H1 (cell line): ENCODE measurements around the gene EEPD1. TPM values are rescaled to one million over a fixed set of nuclear protein-coding genes. Genes with fewer than 3 reads are reported as not detected.

Source experiments
- CTCF ChIA-PET: fragments of 300-600 bp; sonication (Branson Sonifier 250); formaldehyde crosslinking; loops from one replicate; lab custom pipeline; 2021; ENCODE audit not compliant: partially characterized antibody; lab: Charles Lee
- POLR2A ChIA-PET: fragments of 300-600 bp; sonication (Branson Sonifier 250); formaldehyde crosslinking; loops from one replicate; lab custom pipeline; 2021; ENCODE audit warnings: inconsistent platforms; ENCODE audit not compliant: partially characterized antibody; lab: Charles Lee
- DNase-seq, 2 experiments: peaks; one replicate each; pipeline versions ENCODE4 v3.0.0 to v3.0.0-alpha.2; 2010 to 2022; ENCODE audit warnings: low spot score in 2 of 2, low read depth in 1 of 2, mixed read lengths in 1 of 2
- FAIRE-seq: peaks from 2 replicates; lab custom pipeline; 2011; peaks lifted over from hg19 to GRCh38; lab: Jason Lieb, UNC
- H2AFZ ChIP-seq: 2 replicates; pipeline ENCODE4 v1.8.1; 2012; ENCODE audit warnings: low read length, inconsistent platforms
- H2AK5ac ChIP-seq: 2 replicates; pipeline ENCODE4 v1.6.1; 2013; ENCODE audit warnings: low read depth, low read length
- H2BK120ac ChIP-seq: replicated peaks from 2 replicates; pipeline ENCODE3; 2013; ENCODE audit warnings: low read depth, low read length, inconsistent platforms
- H2BK12ac ChIP-seq: 2 replicates; pipeline ENCODE4 v1.6.1; 2013; ENCODE audit warnings: low read depth, low read length
- H2BK15ac ChIP-seq: 2 replicates; pipeline ENCODE4 v1.6.1; 2013; ENCODE audit warnings: low read length
- H2BK20ac ChIP-seq: 2 replicates; pipeline ENCODE4 v1.6.1; 2013; ENCODE audit warnings: low read length
- H2BK5ac ChIP-seq: 2 replicates; pipeline ENCODE4 v1.6.1; 2013; ENCODE audit warnings: low read depth, low read length
- H3K14ac ChIP-seq: 2 replicates; pipeline ENCODE4 v1.6.1; 2013; ENCODE audit warnings: inconsistent platforms; ENCODE audit not compliant: insufficient read length
- H3K18ac ChIP-seq: 2 replicates; pipeline ENCODE4 v1.6.1; 2013; ENCODE audit warnings: low read length; ENCODE audit errors: extremely low read depth
- H3K23ac ChIP-seq: 2 replicates; pipeline ENCODE4 v1.6.1; 2013; ENCODE audit warnings: inconsistent platforms; ENCODE audit not compliant: insufficient read length
- H3K23me2 ChIP-seq: 2 replicates; pipeline ENCODE4 v1.6.1; 2013; ENCODE audit warnings: low read depth, low read length
- H3K27ac ChIP-seq: 2 replicates; pipeline ENCODE4 v1.6.1; 2011; ENCODE audit warnings: low read depth, low read length, inconsistent platforms
- H3K27me3 ChIP-seq, 4 experiments: replicated peaks in 1 of 4; 1 replicate in 1 of 4; 2 replicates in 3 of 4; pipeline versions ENCODE4 v1.6.1 to v1.8.1; 2011 to 2013; ENCODE audit warnings: low read length in 3 of 4, mild to moderate bottlenecking in 3 of 4, inconsistent platforms in 2 of 4, mixed read lengths in 2 of 4, moderate library complexity in 1 of 4; ENCODE audit not compliant: control insufficient read depth in 3 of 4, insufficient read depth in 3 of 4; ENCODE audit errors: extremely low read depth in 1 of 4
- H3K36me3 ChIP-seq, 4 experiments: 2 replicates each; pipeline versions ENCODE4 v1.6.1 to v1.8.1; 2011 to 2013; ENCODE audit warnings: mild to moderate bottlenecking in 4 of 4, low read length in 3 of 4, moderate library complexity in 2 of 4, control low read depth in 1 of 4, inconsistent platforms in 1 of 4; ENCODE audit not compliant: insufficient read depth in 4 of 4, control insufficient read depth in 2 of 4
- H3K4ac ChIP-seq: replicated peaks from 2 replicates; pipeline ENCODE3; 2013; ENCODE audit warnings: low read length, low read depth, mixed read lengths, inconsistent platforms; ENCODE audit not compliant: insufficient read length
- H3K4me1 ChIP-seq, 4 experiments: replicated peaks in 1 of 4; 1 replicate in 1 of 4; 2 replicates in 3 of 4; pipeline versions ENCODE4 v1.6.1 to v1.8.1; 2011 to 2013; ENCODE audit warnings: low read length in 3 of 4, inconsistent platforms in 2 of 4, mixed read lengths in 1 of 4; ENCODE audit not compliant: insufficient read depth in 4 of 4, control insufficient read depth in 3 of 4
- H3K4me2 ChIP-seq, 2 experiments: 2 replicates each; pipeline versions ENCODE4 v1.6.1 to v1.8.1; 2011 to 2013; ENCODE audit warnings: low read depth in 2 of 2, low read length in 2 of 2, control low read depth in 1 of 2, inconsistent platforms in 1 of 2, mild to moderate bottlenecking in 1 of 2; ENCODE audit not compliant: insufficient read depth in 1 of 2
- H3K4me3 ChIP-seq, 4 experiments: fragments of 200-600, 300-600 bp in 1 of 4; sonication (generic), shearing (Covaris generic), sonication (Bioruptor Twin) in 1 of 4; 2 replicates each; pipeline versions ENCODE4 v1.5.1 to v1.8.1; 2011 to 2016; ENCODE audit warnings: low read length in 4 of 4, low read depth in 3 of 4, control low read depth in 2 of 4, inconsistent platforms in 2 of 4, mild to moderate bottlenecking in 2 of 4, mixed read lengths in 1 of 4, moderate library complexity in 1 of 4; ENCODE audit not compliant: insufficient read depth in 2 of 4; ENCODE audit errors: extremely low read depth in 1 of 4
- H3K56ac ChIP-seq: replicated peaks from 2 replicates; pipeline ENCODE3; 2013; ENCODE audit warnings: low read depth, mild to moderate bottlenecking, mixed read lengths, low read length, inconsistent platforms; ENCODE audit not compliant: insufficient read length
- H3K79me1 ChIP-seq: 2 replicates; pipeline ENCODE4 v1.6.1; 2013; ENCODE audit warnings: low read depth, low read length, control low read depth
- H3K79me2 ChIP-seq, 2 experiments: 2 replicates each; pipeline versions ENCODE4 v1.6.1 to v1.8.1; 2012 to 2013; ENCODE audit warnings: low read length in 2 of 2, mild to moderate bottlenecking in 2 of 2, inconsistent platforms in 1 of 2; ENCODE audit not compliant: insufficient read depth in 2 of 2, control insufficient read depth in 1 of 2
- H3K9ac ChIP-seq, 4 experiments: replicated peaks in 1 of 4; 1 replicate in 1 of 4; 2 replicates in 3 of 4; pipeline versions ENCODE4 v1.6.1 to v1.8.1; 2011 to 2013; ENCODE audit warnings: low read depth in 3 of 4, low read length in 3 of 4, control low read depth in 2 of 4, mild to moderate bottlenecking in 2 of 4, moderate library complexity in 2 of 4, inconsistent platforms in 1 of 4; ENCODE audit errors: extremely low read depth in 1 of 4
- H3K9me3 ChIP-seq, 2 experiments: 2 replicates each; pipeline versions ENCODE4 v1.6.1 to v1.8.1; 2012 to 2013; ENCODE audit warnings: mild to moderate bottlenecking in 2 of 2, moderate library complexity in 2 of 2, control low read depth in 1 of 2, inconsistent platforms in 1 of 2, low read depth in 1 of 2, low read length in 1 of 2, mixed read lengths in 1 of 2; ENCODE audit not compliant: insufficient read depth in 2 of 2
- H4K20me1 ChIP-seq, 2 experiments: replicated peaks in 1 of 2; 2 replicates each; pipeline versions ENCODE3 to v1.8.1; 2011 to 2013; ENCODE audit warnings: inconsistent platforms in 2 of 2, low read length in 2 of 2, mild to moderate bottlenecking in 1 of 2; ENCODE audit not compliant: insufficient read depth in 2 of 2, control insufficient read depth in 1 of 2
- H4K5ac ChIP-seq: 2 replicates; pipeline ENCODE4 v1.6.1; 2013; ENCODE audit warnings: low read length, low read depth, mixed read lengths, inconsistent platforms; ENCODE audit not compliant: insufficient read length
- H4K8ac ChIP-seq: 2 replicates; pipeline ENCODE4 v1.8.0; 2013; ENCODE audit warnings: mild to moderate bottlenecking, moderate library complexity, low read length, inconsistent platforms; ENCODE audit not compliant: insufficient read depth; ENCODE audit errors: extremely low read depth
- H4K91ac ChIP-seq: replicated peaks from 2 replicates; pipeline ENCODE3; 2013; ENCODE audit warnings: low read length, mixed read lengths, inconsistent platforms; ENCODE audit not compliant: insufficient read length
- CBX8 ChIP-seq: fragments of 300-800, 300-1000 bp; sonication (generic); IDR thresholded peaks from 2 replicates; pipeline ENCODE4 v1.7.1; 2016; ENCODE audit warnings: low read depth, low read length, borderline replicate concordance
- CHD1 ChIP-seq: IDR thresholded peaks from 2 replicates; pipeline ENCODE4 v1.6.1; 2012; ENCODE audit warnings: low read depth, low read length, improper control_type of control experiment
- CREB1 ChIP-seq: IDR thresholded peaks from 2 replicates; pipeline ENCODE4 v1.6.1; 2012; ENCODE audit warnings: inconsistent platforms
- E2F6 ChIP-seq: IDR thresholded peaks from 2 replicates; pipeline ENCODE4 v1.6.1; 2012; ENCODE audit warnings: inconsistent platforms
- POLR2A ChIP-seq, 2 experiments: IDR thresholded peaks; 1 replicate in 1 of 2; 2 replicates in 1 of 2; pipeline ENCODE4 v1.6.1; 2011; ENCODE audit warnings: low read depth in 2 of 2, low read length in 2 of 2, mild to moderate bottlenecking in 2 of 2; ENCODE audit errors: control extremely low read depth in 1 of 2
- RNF2 ChIP-seq: fragments of 200-900, 300-1000 bp; sonication (generic); IDR thresholded peaks from 2 replicates; pipeline ENCODE4 v1.7.1; 2016; ENCODE audit warnings: borderline replicate concordance, low read depth, mild to moderate bottlenecking, antibody characterized with exemption, low read length; ENCODE audit not compliant: poor library complexity, severe bottlenecking; ENCODE audit errors: missing control alignments
- SP1 ChIP-seq: IDR thresholded peaks from 2 replicates; pipeline ENCODE4 v1.6.1; 2011; ENCODE audit warnings: low read depth, low read length
- TAF1 ChIP-seq: IDR thresholded peaks from 2 replicates; pipeline ENCODE4 v1.6.1; 2011; ENCODE audit warnings: mild to moderate bottlenecking, low read depth, low read length
- WGBS, 2 experiments: shearing (Covaris generic) in 1 of 2; methylation state at CpG; one replicate each; pipeline versions ENCODE4 v1.1.6 to v1.1.7; 2013 to 2015; ENCODE audit warnings: low lambda C conversion rate in 2 of 2, mixed read lengths in 2 of 2, inconsistent platforms in 1 of 2, low coverage in 1 of 2, missing lambda C conversion rate in 1 of 2; ENCODE audit not compliant: insufficient replicate concordance in 2 of 2, insufficient coverage in 1 of 2, insufficient read length in 1 of 2; ENCODE audit errors: extremely low coverage in 1 of 2, missing lambda C conversion rate in 1 of 2; 5-methylcytosine and 5-hydroxymethylcytosine counted together
- long read RNA-seq, 2 experiments: library from RNA in 1 of 2; library from capped mRNA in 1 of 2; stranded (forward); transcript quantifications; one replicate each; pipeline ENCODE4 v2.0.0, GENCODE V29; 2021; ENCODE audit warnings: inconsistent platforms in 1 of 2
- polyA minus RNA-seq, 3 experiments: library from RNA; depleted of rRNA, polyadenylated mRNA; stranded (reverse); fragments of >200 nt; gene quantifications; 1 replicate in 2 of 3; 2 replicates in 1 of 3; pipeline ENCODE4 v1.2.3, GENCODE V29; 2011
- polyA plus RNA-seq, 7 experiments: library from polyadenylated mRNA; depleted of rRNA in 3 of 7; stranded (reverse) in 5 of 7; unstranded in 2 of 7; fragments of >200 nt in 5 of 7; fragments of 200-250 nt in 2 of 7; gene quantifications; 1 replicate in 5 of 7; 2 replicates in 1 of 7; 4 replicates in 1 of 7; pipeline versions ENCODE4 v1.2.1 to v1.2.3, GENCODE V29; 2011 to 2013; ENCODE audit warnings: missing spikeins in 2 of 7, mixed read lengths in 2 of 7
- total RNA-seq: library from RNA; stranded (reverse); fragmentation: NEBNext Ultra II Directional; extraction: Animal tissue kit (Norgen Biotek cat#: 25700); gene quantifications from 2 replicates; pipeline ENCODE4 v1.2.1, GENCODE V29; 2021

The EEPD1 gene
- 5.7 and 7.8 TPM in 2 replicates for total RNA-seq
- polyA plus RNA-seq (2011; rRNA removed): 3.1 and 5.5 TPM in 2 replicates
- 5.7 TPM for polyA plus RNA-seq (2011; cell fraction: cytosol; rRNA removed)
- 7.1 TPM for polyA plus RNA-seq (2011; cell fraction: nucleus; rRNA removed)
- polyA plus RNA-seq (2012, experiment 1 of 2): 7.2 to 9.2 TPM (median 8.5 TPM) in 4 replicates
- 4.9 TPM for polyA plus RNA-seq (2012, experiment 2 of 2)
- 6.3 TPM for polyA plus RNA-seq (2013, experiment 1 of 2)
- 6.8 TPM for polyA plus RNA-seq (2013, experiment 2 of 2)
- 4.5 and 4.8 TPM in 2 replicates for polyA minus RNA-seq (2011; rRNA and poly(A)+ RNA removed)
- polyA minus RNA-seq (2011; cell fraction: cytosol; rRNA and poly(A)+ RNA removed): 5.0 TPM
- polyA minus RNA-seq (2011; cell fraction: nucleus; rRNA and poly(A)+ RNA removed): 10.7 TPM
- long read RNA-seq, experiment 1, partial matches to known transcripts: 2 of 2 reads
- long read RNA-seq, experiment 1, other reads (novel, unspliced or antisense): 0 of 2 reads
- long read RNA-seq, experiment 2, partial matches to known transcripts: 1 of 1 reads
- long read RNA-seq, experiment 2, other reads (novel, unspliced or antisense): 0 of 1 reads

- no peak within 1 kb of the TSS; the same call in 1 of the 2 replicates for H3K27ac ChIP-seq
- no peak for TF ChIP-seq SP1
- peak; percentile 67 for TF ChIP-seq TAF1
- peak in 1 of 2 experiments; percentile 9; a peak in 1 of 3 replicates for TF ChIP-seq POLR2A (IDR thresholded peaks at IDR 0.05; ENCODE audit: control extremely low read depth in 1 of 2, low read depth in 2 of 2, low read length in 2 of 2)
- peak; percentile 9 for TF ChIP-seq E2F6
- TF ChIP-seq CHD1: no peak
- no peak for TF ChIP-seq CBX8
- TF ChIP-seq RNF2: no peak
- no peak for TF ChIP-seq CREB1
These were observed at the start of gene EEPD1 for GRCh38 chr7:36152756-36153570. Gene EEPD1, plus strand, starts transcription at chr7:36153254. Its CDS starts 1,071 bp downstream, at chr7:36154325.

More at GRCh38 chr7:36152756-36153570, at the start of gene EEPD1:
- H3K4me2 ChIP-seq: peak within 1 kb of the TSS; percentile 68 to 92
- H2AK5ac ChIP-seq: no peak within 1 kb of the TSS; the same call in 1 of the 2 replicates
- peak within 1 kb of the TSS; percentile 94 for H3K18ac ChIP-seq
- peak within 1 kb of the TSS; percentile 28; the same call in 1 of the 2 replicates for H4K8ac ChIP-seq
- no peak within 1 kb of the TSS; the same call in 1 of the 2 replicates for H2BK5ac ChIP-seq
- H4K20me1 ChIP-seq: peaks cover 5 to 7% of the 10 kb centered on the region in 2 experiments
- H4K5ac ChIP-seq: peak within 1 kb of the TSS; percentile 82
- DNase-seq (peak; percentile 98 to 100), FAIRE-seq (no peak)
- peak within 1 kb of the TSS in 3 of 4 experiments; percentile 29 to 48 (median 32); a peak in 5 of 7 replicates for H3K9ac ChIP-seq
- peak within 1 kb of the TSS; percentile 54 for H3K56ac ChIP-seq
- peaks cover 0 to 4% of the 10 kb centered on the region in 2 experiments; a peak in 1 of 4 replicates for H3K9me3 ChIP-seq
- no peak within 1 kb of the TSS for H2BK12ac ChIP-seq
- peaks cover 3% of the 10 kb centered on the region for H3K79me1 ChIP-seq
- no peaks in the 10 kb centered on the region for H3K36me3 ChIP-seq
- peak within 1 kb of the TSS; percentile 28 for H3K14ac ChIP-seq
- peak within 1 kb of the TSS; percentile 92; the same call in 1 of the 2 replicates for H2BK15ac ChIP-seq
- peak within 1 kb of the TSS; percentile 57 to 78 (median 67) for H3K4me3 ChIP-seq
- peaks cover 0 to 6% (median under 1%) of the 10 kb centered on the region in 4 experiments; a peak in 3 of 7 replicates for H3K27me3 ChIP-seq
- H2BK120ac ChIP-seq: no peak within 1 kb of the TSS
- no peak within 1 kb of the TSS for H4K91ac ChIP-seq
- WGBS, 2 experiments: 1% methylated on average over 32 of the region's 88 CpGs; no CpG with 5 or more reads in 1 of the 2 experiments
- H3K4ac ChIP-seq: no peak within 1 kb of the TSS
- H3K4me1 ChIP-seq: peaks cover 2 to 14% (median 11%) of the 10 kb centered on the region in 4 experiments; a peak in 6 of 7 replicates
- peaks cover 8% of the 10 kb centered on the region for H3K23me2 ChIP-seq
- H2BK20ac ChIP-seq: no peak within 1 kb of the TSS
- CTCF ChIA-PET: interaction anchor here (2.8 kb wide), 1 partner anchor 18 kb away, joined by 6 read pairs; no protein-coding TSS in a partner anchor
- H3K79me2 ChIP-seq: peaks cover 0 to 12% of the 10 kb centered on the region in 2 experiments; a peak in 1 of 4 replicates
- no peak within 1 kb of the TSS for H3K23ac ChIP-seq
- POLR2A ChIA-PET: no interaction called here
- peak within 1 kb of the TSS; percentile 100 for H2AFZ ChIP-seq
